ENCODE measurements around the gene EEIG1. TPM values are rescaled to one million over a fixed set of nuclear protein-coding genes. Genes with fewer than 3 reads are reported as not detected.

Gene EEIG1
- total RNA-seq, 2 donors from 2014 or later, result 23.4 to 84.6 TPM

DNA sequence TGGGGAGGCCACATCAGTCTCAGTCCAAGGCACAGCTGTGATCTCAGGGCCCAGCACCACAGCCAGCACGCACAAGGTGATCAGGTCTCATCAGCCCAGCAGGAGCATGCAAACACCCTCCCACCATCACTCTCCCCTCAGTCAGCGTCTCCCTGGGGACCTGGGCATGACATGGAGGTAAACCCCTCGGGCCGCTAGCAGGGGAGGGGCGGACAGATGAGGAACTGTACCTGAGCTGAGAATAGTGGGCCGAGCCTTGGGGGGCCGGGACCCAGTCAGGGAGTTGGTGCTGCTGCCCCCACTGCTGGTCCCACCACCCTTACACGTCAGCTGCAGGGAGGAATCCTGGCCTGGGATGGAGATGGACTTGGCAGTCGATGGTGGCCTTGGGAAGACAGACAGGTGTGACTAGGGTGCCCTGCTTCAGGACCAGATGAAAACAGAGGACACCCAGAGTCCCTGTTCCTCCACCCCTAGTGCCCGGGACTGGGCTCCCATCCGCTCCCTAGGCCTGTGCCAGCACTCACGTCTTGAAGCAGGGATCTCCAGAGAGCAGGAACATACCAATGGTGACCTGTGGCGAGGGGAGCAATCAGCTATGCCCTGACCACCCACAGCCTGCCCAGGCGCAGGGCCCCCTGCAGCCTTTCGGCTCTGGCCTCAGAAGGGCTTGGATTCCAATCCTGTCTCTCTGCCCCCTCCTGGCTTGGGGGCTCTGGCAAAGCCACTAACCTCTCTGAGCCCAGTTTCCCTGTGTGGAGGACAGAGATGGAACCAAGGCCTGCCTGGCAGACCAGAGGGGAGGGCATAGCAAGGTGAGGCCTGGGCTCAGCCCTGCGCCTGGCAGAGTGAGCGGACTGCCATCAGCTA is 32.7 kb downstream of the EEIG1 start:
- no peak for DNase-seq (ENCODE audit: low spot score)
- no peak overlapping the region for H3K4me3 ChIP-seq
- TF ChIP-seq POLR2A (IDR thresholded peaks at IDR 0.05), result no peak
- TF ChIP-seq POLR2AphosphoS5 (IDR thresholded peaks at IDR 0.05), result no peak
- TF ChIP-seq, protein P1, sequence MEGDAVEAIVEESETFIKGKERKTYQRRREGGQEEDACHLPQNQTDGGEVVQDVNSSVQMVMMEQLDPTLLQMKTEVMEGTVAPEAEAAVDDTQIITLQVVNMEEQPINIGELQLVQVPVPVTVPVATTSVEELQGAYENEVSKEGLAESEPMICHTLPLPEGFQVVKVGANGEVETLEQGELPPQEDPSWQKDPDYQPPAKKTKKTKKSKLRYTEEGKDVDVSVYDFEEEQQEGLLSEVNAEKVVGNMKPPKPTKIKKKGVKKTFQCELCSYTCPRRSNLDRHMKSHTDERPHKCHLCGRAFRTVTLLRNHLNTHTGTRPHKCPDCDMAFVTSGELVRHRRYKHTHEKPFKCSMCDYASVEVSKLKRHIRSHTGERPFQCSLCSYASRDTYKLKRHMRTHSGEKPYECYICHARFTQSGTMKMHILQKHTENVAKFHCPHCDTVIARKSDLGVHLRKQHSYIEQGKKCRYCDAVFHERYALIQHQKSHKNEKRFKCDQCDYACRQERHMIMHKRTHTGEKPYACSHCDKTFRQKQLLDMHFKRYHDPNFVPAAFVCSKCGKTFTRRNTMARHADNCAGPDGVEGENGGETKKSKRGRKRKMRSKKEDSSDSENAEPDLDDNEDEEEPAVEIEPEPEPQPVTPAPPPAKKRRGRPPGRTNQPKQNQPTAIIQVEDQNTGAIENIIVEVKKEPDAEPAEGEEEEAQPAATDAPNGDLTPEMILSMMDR (IDR thresholded peaks at IDR 0.05), result no peak
- no peaks in the 10 kb centered on the region for H3K4me1 ChIP-seq (replicated peaks)
- intact Hi-C loops (cut with DNase I), result no loop called here
- 78% methylated on average over 14 of the region's 17 CpGs for WGBS
- H3K27me3 ChIP-seq (replicated peaks; ENCODE audit: insufficient read depth), result no peaks in the 10 kb centered on the region
- H3K27ac ChIP-seq, result no peak overlapping the region
- peaks cover 8 to 17% of the 10 kb centered on the region in 2 donors for H3K36me3 ChIP-seq
- no peaks in the 10 kb centered on the region for H3K9me3 ChIP-seq

DNA sequence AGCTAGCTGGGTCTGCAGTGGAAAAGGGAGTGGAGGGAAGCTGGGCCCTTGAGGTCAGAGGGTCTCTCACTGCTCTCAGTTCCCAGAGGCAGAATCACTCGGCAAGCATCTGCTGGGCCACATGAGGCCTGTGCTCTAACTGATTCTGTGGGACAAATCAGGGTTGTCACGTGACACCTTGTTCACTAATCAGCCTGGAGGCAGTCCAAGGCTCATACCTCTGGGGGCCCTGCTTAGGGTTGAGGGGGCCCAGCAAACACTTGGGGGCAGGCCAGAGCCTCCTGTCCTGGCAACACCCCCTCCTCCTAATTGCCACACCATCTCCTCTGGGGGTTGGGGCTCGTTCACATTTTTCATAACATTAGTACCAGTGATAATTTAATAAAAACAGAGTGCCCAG is 34.1 kb downstream of the EEIG1 start:
- TF ChIP-seq POLR2AphosphoS5 (IDR thresholded peaks at IDR 0.05), result no peak
- Histone ChIP-seq H3K27me3 (replicated peaks; ENCODE audit: insufficient read depth) (no peaks in the 10 kb centered on the region), H3K4me3 (no peak overlapping the region), H3K36me3 (peaks cover 8 to 20% of the 10 kb centered on the region in 2 donors), H3K27ac (no peak overlapping the region), H3K9me3 (no peaks in the 10 kb centered on the region), H3K4me1 (replicated peaks) (no peaks in the 10 kb centered on the region)
- 63% methylated on average over 3 of the region's 3 CpGs for WGBS
- intact Hi-C loops (cut with DNase I), result no loop called here
- DNase-seq (ENCODE audit: low spot score), result no peak

DNA sequence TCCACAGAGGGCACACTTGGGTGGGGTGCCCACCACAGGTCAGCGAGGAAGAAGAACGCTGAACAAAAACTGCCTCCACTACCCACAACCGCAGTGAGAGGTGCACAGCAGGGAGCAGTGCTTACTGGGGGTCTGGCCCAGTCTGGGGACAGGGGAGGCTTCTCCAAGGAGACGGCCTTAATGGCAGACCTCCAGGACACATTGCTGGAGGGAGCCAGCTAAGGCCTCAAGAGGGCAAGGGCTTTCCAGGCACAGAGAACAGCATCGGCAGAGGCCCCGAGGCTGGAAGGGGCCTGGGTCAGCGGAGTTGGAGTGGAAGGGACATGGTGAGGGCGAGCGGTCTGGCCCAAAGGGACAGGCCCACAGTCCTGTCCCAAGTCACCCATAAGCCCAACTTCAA is 34.8 kb downstream of the EEIG1 start:
- no peak overlapping the region for H3K27ac ChIP-seq
- no peak overlapping the region for H3K4me3 ChIP-seq
- intact Hi-C loops (cut with DNase I), result no loop called here
- no peaks in the 10 kb centered on the region for H3K4me1 ChIP-seq (replicated peaks)
- WGBS, result 77% methylated on average over 9 of the region's 9 CpGs
- peaks cover 8 to 20% of the 10 kb centered on the region in 2 donors for H3K36me3 ChIP-seq
- TF ChIP-seq, protein P1 (IDR thresholded peaks at IDR 0.05), result no peak
- TF ChIP-seq POLR2AphosphoS5 (IDR thresholded peaks at IDR 0.05) (no peak), POLR2A (IDR thresholded peaks at IDR 0.05) (no peak)
- no peaks in the 10 kb centered on the region for H3K9me3 ChIP-seq
- H3K27me3 ChIP-seq (replicated peaks; ENCODE audit: insufficient read depth), result no peaks in the 10 kb centered on the region
- DNase-seq (ENCODE audit: low spot score), result no peak

DNA sequence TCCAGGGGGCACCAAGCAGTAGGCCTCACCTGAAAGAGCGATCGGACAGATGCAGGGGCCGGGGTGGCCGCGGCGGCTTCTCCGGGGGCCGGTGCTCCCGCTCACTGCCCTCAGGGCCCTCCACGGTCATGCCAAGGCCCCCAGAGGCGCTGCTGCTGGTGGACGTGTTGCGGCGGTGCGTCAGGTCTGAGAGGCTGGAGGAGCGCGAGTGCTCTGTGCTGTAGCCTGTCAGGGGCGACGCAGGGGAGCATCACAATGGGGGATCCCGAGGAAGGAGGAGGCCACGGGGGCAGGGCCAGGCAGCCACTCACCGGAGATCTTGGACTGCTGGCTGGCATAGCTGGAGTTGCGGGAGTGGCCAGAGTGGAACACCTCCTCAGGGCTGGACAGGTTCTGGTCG is 35.5 kb downstream of the EEIG1 start:
- H3K4me1 ChIP-seq (replicated peaks), result no peaks in the 10 kb centered on the region
- intact Hi-C loops (cut with DNase I), result no loop called here
- H3K27ac ChIP-seq, result no peak overlapping the region
- no peaks in the 10 kb centered on the region for H3K9me3 ChIP-seq
- DNase-seq (ENCODE audit: low spot score), result no peak
- peaks cover 8 to 20% of the 10 kb centered on the region in 2 donors for H3K36me3 ChIP-seq
- TF ChIP-seq POLR2A (IDR thresholded peaks at IDR 0.05), result no peak
- no peak for TF ChIP-seq POLR2AphosphoS5 (IDR thresholded peaks at IDR 0.05)
- H3K4me3 ChIP-seq, result no peak overlapping the region
- WGBS, result 85% methylated on average over 24 of the region's 24 CpGs
- no peaks in the 10 kb centered on the region for H3K27me3 ChIP-seq (replicated peaks; ENCODE audit: insufficient read depth)

DNA sequence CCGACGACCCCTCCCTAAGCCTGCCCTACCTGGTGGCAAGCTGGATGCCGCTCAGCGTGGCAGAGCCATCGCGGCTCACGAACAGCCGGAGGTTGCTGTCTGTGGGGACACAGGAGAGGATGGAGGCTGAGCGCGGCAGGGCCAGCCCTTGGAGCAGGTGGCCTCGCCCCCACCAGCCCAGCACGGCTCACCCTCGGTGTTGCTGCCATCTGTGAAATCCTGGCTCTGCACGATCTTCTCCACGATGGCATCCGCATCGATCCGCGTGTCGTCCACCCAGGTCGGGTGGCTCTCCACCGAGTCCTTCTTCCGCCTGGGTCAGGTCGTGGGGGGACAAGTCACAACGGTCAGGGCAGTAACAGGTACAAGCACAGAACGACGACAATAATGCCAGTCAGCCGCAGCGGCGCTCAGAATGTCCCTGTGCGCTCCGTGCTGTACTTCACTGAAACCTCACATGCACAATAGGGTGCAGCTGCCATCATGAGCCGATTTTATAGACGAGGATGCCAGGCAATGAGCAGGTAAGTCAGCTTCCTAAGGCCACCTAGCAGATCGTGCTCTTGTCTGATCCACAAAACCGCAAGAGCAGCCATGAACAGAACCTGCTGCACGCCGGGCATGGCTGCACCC is 36.1 kb downstream of the EEIG1 start:
- DNase-seq (ENCODE audit: low spot score), result no peak
- Histone ChIP-seq H3K36me3 (peaks cover 8 to 20% of the 10 kb centered on the region in 2 donors), H3K27ac (no peak overlapping the region), H3K4me3 (no peak overlapping the region), H3K9me3 (no peaks in the 10 kb centered on the region), H3K27me3 (replicated peaks; ENCODE audit: insufficient read depth) (no peaks in the 10 kb centered on the region), H3K4me1 (replicated peaks) (no peaks in the 10 kb centered on the region)
- no peak for TF ChIP-seq POLR2A (IDR thresholded peaks at IDR 0.05)
- no peak for TF ChIP-seq POLR2AphosphoS5 (IDR thresholded peaks at IDR 0.05)
- TF ChIP-seq, protein P1 (IDR thresholded peaks at IDR 0.05), result no peak
- 89% methylated on average over 38 of the region's 38 CpGs for WGBS
- intact Hi-C loops (cut with DNase I), result loop anchor here (1.0 to 5.0 kb wide), 3 partner anchors 38 to 178 kb away; partner anchors contain the start of gene EEIG1

Data from prostate gland (tissue), 2 donors.